GM18909 (cell line): ENCODE results near the gene FAM234A.
"Not testable (repeated sequence)": the region's sequence is repeated elsewhere in the genome, so short reads cannot be mapped to it uniquely, and the experiment has no call there.

Source experiments
- ATAC-seq: cut with Tn5 transposase; IDR thresholded peaks from one replicate; pipeline ENCODE4 v1.9.1; 2021; ENCODE audit warnings: mild to moderate bottlenecking; ENCODE audit not compliant: unreplicated experiment, poor library complexity

FAM234A gene, protein sequence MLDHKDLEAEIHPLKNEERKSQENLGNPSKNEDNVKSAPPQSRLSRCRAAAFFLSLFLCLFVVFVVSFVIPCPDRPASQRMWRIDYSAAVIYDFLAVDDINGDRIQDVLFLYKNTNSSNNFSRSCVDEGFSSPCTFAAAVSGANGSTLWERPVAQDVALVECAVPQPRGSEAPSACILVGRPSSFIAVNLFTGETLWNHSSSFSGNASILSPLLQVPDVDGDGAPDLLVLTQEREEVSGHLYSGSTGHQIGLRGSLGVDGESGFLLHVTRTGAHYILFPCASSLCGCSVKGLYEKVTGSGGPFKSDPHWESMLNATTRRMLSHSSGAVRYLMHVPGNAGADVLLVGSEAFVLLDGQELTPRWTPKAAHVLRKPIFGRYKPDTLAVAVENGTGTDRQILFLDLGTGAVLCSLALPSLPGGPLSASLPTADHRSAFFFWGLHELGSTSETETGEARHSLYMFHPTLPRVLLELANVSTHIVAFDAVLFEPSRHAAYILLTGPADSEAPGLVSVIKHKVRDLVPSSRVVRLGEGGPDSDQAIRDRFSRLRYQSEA

DNA sequence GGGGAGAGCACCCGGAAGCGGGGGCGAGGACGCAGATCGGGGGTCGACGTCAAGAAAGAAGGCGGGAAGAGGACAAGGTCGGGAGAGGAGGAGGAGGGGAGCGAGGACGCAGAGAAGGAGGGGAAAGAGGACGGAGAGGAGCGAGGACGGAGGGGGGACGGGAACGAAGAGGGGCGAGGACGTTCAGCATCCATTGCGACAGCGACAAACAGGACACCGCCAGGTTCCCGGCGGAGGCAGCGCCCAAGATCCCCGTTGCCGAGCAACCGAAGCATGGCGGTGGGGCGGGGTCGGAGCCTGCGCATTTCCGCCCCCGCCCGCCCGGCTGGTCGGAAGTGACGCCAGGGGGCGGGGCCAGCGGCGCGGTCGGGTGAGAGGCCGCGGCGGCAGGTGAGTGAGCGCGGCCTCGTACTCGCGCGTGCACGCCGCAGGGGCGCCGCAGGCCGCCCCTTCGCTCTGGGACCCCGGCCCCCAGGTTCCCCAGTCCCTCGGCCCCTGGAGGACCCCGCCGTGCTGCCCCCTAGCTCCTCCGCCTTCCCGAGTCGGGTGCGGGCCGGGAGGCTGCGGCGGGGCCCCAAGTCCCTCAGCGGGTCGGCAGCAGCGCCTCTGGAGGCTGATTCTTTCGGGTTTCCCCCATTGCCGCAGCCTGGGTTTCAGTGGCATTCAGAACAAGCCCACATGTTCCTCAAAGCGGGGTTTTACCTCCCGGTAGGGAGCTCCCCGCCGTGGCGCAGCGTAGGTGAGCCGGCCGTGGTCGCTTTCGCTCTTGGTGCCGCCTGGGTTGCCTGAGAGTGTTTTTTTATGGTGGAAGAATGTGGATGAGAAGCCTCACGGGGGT, at the start of gene FAM234A:
TSS of gene FAM234A (plus strand) at position 354 of the 838 bp plus-strand sequence. CDS start 19,593 bp downstream, outside the sequence.
- ATAC-seq, result peak; percentile 84

DNA sequence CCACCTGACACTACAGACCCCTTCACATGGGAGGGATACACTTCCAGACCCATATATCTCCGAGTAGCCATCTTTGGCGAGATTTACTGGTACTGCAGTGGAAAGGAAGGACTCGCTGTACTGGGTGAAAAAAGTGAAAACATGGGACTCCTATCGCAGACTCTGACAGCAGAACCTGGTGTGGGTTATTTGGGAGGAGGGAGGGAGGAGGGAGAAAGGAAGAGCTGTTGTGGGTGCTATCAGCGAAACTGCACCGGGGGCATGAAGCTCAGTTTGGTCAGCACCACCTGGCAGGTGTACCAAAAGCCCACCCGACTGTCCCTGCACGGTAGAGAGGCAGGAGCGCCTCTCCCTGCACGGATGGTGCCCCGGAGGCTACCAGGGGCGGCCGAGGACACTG, 49.4 kb upstream of the FAM234A start:
- ATAC-seq, result no peak

DNA sequence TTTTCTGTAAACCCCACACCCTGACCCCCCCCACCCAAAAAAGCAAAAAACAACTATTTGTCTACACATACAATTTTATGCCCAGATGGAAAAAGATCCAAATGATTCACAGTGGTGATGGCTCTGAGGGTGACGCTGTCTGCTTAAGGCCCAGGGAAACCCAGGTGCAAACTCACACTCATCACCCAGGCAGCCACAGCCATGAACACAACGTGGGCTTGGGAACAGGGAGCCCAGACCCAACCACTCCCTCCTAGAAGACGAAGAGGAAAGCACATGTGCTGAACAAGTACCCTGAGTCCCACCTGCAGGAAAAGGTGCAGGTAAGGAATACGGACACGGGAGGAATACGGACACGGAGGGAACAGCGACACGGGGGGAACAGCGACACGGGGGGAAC, 48.9 kb upstream of the FAM234A start:
- ATAC-seq, result no peak

DNA sequence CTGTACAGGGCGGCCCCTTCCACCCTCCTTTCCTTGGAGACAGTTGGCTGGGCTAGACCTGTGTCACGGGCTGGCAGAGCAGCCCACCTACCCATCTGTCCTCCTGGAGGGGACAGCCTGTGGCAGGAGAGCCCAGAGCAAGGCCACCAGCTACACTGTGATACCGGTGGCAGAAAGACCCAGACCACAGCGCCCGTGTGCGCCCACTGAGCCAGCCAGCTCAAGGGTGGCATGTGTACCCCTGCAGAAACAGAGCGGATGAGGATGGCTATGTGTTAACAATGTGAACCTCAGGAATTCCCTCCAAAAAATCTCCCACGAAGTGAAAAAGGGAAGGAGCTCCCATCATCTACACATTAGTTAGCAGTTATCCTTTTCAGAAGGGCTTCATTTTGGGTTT, 47.3 kb upstream of the FAM234A start:
- ATAC-seq, result no peak

DNA sequence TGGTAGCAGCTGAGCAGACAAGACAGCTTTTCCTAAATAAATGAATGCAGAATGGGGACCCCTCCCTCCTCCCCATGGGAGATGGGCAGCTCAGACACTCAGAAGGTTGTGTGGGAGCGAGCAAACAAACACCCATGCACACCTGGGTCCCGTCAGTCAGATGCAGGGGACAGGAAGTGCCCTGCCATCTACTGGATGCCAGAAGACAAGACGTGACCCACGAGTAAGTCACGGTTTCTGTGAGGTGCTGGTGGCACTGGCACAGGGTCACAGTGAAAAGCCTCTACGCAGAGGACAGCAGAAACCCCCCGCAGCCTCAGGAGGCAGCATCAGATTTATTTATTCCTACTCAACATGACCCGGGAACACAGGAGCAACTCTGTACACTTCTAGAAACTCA, 45.9 kb upstream of the FAM234A start:
- ATAC-seq, result no peak

DNA sequence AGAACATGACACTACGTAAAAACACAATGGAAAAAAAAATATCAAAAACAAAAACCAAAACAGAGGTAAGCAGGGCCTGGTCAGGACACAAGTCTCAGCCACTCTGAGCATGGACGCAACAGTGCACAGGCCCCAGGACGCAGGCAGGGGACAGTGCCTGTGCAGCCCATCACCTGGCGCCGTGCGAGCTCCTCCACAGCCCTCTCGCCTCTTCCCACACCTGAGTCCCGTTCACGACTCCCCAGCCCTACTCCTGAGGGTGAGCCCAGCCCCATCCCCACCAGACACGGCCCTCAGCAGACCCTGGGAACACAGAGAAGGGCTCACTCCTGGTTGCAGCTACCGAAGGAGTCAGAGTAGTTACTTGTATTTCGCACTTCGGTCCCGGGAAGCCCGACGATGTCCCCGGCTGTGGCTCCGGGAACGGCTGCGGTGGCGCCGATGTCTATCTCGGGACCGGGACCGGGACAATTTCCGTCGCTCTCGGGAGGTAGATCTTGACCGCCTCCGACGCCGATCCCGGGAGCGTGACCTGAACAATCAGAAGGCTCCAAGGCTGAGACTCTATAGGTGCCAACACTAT, 44.9 kb upstream of the FAM234A start:
- no peak for ATAC-seq

DNA sequence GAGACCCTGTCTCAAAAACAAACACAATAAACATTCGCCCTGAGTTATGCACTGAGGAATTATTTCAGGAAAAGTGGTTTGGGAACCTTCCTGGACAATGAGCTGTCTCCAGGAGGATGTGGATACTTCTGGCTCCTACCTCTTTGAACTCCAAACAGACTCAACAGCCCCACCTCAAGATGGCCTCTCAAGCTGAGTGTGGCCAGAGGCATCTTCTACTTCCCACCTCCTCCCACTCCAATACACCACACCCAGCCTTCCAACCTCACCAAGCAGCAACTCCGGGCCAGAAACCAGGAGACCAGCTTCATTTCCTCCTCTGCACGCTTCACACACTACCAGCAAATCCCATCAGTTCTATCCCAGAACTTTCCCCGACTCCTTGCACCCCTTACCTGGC, 42.8 kb upstream of the FAM234A start:
- no peak for ATAC-seq

DNA sequence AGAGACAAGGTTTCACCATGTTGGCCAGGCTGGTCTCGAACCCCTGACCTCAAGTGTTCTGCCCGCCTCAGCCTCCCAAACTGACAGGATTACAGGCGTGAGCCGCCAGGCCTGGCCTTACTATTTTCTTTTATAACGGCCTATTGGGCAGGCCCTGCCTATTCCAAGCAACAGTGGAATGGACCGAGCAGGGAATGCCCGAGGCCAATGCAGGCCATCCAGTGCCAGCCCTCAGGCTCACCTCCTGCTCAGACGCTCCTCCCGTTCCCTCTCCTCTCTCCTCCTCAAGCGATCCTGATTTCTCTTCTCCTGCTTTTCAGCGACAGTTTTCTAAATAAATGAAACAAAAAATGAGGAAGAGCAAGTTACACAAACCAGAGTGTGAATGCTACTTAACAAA, 41.9 kb upstream of the FAM234A start:
- no peak for ATAC-seq

DNA sequence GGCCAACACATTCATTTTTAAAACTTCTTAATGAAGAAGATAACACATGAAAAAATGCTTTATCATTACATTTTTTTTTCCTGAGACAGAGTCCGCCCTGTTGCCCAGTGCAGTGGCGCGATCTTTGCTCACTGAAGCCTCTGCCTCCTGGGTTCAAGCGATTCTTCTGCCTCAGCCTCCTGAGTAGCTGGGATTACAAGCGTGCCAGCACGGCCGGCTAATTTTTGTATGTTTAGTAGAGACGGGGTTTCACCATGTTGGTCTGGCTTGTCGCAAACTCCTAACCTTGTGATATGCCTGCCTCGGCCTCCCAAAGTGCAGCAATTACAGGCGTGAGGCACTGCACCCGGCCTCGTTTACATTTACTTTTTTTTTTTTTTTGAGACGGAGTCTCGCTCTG, 41.2 kb upstream of the FAM234A start:
- no peak for ATAC-seq

DNA sequence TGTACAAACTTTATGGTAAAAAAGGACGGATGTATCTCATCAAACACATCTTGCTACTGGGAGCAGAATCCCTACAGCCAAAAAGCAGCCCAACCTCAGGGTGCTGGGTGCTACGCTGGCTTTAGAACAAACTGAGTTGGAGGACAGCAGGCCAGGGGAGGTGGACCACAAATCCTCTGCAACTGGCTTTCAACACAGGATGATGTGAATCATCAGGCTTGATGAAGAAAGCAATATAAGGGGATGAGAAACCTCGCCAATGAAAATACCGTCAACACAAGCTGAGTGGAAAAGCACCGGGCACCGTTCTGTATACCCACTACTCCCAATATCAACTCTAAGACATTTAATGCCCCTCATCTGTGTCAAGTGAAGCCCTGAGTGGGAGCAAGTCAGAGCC, 40.1 kb upstream of the FAM234A start:
- no peak for ATAC-seq

DNA sequence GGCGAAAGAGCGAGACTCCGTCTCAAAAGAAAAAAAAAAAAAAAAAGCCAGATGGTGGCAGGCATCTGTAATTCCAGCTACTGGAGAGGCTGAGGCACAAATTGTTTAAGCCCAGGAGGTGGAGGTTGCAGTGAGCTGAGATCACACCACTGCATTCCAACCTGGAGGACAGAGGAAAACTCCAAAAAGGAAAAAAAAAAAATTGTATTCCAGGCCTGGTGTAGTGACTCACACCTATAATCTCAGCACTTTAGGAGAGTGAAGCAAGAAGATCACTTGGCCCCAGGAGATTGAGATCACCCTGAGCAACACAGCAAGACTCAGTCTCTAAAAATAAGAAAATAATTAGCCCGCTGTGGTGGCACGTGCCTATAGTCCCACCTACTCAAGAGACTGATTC, 34.2 kb upstream of the FAM234A start:
- no peak for ATAC-seq

DNA sequence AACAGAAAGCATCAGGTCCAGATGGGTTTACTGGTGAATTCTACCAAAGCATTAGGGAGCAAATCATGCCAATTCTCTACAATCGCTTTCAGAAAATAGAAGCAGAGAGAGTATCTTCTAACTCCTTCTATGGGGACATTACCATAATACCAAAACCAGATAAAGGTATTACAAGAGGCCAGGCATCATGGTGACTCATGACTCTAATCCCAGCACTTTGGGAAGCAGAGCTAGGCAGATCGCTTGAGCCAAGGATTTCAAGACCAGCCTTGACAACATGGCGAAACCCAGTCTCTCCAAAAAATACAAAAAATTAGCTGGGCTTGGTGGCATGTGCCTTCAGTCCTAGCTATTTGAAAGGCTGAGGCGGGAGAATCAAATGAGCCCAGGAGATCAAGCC, 31.4 kb upstream of the FAM234A start:
- no peak for ATAC-seq

DNA sequence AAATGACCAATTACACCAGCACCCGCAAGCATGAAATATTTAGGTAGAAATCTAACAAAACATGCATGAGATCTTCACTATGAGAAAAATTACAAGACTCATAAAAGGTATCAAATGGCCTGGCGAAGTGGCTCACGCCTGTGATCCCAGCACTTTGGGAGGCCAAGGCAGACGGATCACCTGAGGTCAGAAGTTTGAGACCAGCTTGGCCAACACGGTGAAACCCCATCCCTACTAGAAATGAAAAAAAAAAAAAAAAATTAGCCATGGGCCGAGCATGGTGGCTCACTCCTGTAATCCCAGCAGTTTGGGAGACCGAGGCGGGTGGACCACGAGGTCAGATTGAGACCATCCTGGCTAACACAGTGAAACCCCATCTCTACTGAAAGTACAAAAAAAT, 30.6 kb upstream of the FAM234A start:
- not testable (repeated sequence) for ATAC-seq

DNA sequence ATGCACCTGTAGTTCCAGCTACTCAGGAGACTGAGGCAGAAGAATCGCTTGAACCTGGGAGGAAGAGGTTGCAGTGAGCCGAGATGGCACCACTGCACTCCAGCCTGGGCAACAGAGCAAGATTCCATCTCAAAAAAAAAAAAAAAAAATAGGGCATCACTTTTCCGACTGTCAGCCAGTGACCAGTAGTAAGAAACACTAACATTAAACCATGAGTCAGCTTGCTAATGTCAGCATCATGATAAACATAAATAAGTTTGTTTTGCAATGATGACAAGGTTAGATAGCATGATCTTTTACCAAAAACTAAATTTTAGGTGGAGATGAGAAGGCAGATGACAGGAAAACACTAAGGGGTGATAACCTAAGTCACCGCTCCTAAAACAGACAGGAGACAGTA, 25.3 kb upstream of the FAM234A start:
- ATAC-seq, result not testable (repeated sequence)

DNA sequence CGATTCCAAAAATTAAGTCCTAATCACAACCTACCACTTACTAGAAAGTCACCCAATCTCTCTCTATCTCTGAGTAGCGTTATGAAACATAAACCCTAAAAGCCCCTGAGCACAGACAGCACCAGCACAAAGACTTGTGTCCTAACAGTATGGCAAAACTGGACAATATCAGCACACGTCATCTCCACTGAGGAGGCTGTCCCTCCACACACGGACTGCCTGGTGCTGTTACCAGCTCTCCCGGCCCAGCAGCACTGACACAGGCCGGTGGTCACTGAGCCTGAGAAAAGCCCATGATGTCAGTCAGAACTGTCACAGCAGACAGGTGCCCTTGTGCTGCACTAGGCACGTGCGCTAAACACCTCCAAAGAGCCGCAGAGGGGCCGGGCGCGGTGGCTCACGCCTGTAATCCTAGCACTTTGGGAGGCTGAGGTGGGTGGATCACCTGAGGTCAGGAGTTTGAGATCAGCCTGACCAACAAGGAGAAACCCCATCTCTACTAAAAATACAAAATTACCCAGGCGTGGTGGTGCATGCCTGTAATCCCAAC, 22.9 kb upstream of the FAM234A start:
- not testable (repeated sequence) for ATAC-seq

DNA sequence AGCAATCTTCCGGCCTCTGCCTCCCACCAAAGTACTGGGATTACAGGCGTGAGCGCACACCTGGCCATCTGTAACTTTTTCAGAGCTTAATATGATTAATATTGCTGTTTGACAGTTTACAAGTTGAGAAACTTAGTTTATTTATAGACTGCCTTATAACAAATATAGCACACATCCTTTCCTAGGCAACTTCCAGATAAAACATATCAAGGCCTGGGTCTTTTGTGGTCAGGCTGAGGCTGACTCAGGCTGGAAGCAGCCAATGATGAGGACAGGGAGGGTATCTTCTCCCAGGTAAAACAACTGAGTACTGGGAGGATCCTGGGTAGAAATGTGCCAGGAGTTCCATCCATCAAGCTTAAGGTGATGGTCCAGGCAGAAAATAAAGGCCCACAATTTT, 21.6 kb upstream of the FAM234A start:
- ATAC-seq, result no peak

DNA sequence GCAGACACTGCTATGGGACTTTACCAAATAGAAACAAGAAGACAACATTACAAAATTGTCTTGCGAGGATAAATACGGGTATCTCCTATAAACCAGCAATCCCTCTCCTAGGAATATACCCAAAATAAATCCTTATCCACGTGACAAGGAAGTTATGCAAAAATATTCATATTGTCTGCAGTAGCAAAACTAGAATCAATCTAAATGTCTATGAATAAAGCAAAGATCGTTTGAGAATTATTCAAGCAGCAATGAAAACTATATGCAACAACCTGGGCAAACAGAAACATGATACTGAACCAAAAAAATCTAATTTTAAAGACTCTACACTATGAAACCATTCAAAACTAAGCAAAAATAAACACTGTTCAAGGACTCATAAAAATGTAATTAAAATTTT, 14.6 kb upstream of the FAM234A start:
- no peak for ATAC-seq

DNA sequence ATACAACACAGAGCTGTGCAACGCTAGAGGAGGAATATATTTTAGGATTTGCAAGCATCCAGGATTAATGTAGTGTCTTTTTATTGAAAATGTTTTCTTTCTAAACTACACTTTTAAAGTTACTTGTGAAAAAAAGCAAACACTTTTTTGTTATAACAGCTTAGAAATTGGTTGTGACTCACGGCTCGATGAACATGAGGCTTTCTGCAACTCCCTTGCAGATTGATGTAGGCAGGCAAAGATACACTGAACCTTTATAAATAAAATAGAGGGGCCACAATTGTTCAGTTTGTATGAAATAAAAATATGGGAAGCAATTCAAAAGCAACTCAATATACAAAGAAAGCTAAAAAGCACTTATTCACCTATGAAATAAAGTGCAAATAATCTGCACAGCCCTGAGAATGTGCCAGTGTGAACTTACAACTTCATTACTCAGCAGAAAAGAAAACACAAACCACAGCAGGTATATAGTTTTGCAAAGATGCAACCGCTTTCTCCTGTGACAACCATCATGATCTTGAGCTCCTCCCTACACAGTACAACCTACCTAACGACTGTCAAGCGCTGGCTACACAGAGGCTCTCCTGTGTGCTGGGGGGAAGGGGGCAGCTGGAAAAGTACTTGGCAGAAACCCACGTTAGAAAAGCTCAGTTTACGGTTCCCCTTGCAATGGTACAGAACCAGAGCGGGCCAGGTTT, 6.3 kb upstream of the FAM234A start:
- peak; percentile 9 for ATAC-seq

DNA sequence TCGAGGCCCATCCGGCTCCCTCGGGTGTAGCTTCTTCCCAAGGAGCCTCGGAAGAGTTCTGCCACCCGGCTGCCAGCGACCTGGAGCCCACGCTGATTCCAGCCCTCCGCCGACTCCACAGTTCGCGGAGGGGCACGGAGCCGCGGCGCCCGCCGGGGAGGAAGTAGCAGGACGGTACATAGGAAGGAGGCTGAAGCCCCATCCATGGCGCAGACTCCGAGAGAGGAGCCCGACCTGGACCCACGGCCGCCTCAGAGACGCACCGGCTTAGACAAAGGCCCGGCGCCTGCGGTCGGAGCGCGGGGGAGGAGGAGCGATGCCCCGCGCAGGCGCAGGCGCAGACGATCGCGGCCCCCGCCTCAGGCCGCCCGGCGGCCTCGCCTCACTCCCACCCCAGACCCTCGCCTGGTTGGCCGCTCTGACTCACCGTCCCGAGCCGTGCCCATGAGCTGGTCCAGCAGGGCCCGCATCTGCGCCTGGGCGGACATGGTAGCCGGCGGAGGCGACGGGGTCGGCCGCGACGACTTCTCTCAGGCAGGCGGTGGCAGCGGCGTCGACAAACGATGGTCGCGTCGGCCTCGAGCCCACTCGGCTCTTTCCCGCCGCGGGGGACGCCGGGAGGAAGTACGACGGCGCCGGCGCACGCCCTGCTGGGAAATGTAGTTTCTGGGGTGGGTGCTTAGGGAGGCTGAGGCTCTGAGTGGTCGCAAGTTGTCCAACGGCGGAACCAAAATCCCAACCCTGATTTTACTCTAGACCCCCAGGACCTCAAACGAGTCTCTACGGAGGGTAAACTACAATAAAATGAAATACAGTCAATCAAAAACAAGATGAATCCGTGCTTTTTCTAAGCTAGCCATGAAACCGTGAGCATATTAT, 5.5 kb upstream of the FAM234A start, which contains the start of gene LUC7L:
TSS of gene LUC7L (minus strand) at position 598 of the 879 bp plus-strand sequence. CDS start at position 488, 110 bp downstream.
- ATAC-seq, result peak; percentile 80
